LNCAP (cell line): ENCODE results near the gene DNAH7.

Experiments
- TF ChIP-seq, protein P1 (sequence below): fragments of 450-650 bp; IDR thresholded peaks from 2 replicates; pipeline ENCODE4 v1.5.1; 2017; ENCODE audit warnings: mild to moderate bottlenecking

DNAH7 gene

DNA sequence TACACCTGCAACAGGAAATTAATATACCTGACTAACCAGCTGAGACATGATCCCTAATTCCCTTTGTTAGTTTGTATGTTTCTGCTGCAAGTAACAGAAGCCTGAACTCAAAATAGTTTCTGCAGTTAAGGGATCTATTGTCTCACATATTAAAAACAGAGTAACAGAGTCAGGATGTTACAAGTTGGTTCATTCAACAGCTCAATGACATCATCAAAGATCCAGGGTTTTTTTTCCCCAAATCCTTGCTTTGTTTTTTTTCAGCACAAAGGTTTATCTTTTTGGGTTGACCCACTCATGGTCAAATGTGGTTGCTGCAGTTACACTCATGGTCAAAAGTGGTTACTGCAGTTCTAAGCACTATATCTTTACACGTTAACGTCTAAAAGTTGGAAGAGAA, 35.0 kb upstream of the DNAH7 start:
- TF ChIP-seq, protein P1, sequence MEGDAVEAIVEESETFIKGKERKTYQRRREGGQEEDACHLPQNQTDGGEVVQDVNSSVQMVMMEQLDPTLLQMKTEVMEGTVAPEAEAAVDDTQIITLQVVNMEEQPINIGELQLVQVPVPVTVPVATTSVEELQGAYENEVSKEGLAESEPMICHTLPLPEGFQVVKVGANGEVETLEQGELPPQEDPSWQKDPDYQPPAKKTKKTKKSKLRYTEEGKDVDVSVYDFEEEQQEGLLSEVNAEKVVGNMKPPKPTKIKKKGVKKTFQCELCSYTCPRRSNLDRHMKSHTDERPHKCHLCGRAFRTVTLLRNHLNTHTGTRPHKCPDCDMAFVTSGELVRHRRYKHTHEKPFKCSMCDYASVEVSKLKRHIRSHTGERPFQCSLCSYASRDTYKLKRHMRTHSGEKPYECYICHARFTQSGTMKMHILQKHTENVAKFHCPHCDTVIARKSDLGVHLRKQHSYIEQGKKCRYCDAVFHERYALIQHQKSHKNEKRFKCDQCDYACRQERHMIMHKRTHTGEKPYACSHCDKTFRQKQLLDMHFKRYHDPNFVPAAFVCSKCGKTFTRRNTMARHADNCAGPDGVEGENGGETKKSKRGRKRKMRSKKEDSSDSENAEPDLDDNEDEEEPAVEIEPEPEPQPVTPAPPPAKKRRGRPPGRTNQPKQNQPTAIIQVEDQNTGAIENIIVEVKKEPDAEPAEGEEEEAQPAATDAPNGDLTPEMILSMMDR: no peak

DNA sequence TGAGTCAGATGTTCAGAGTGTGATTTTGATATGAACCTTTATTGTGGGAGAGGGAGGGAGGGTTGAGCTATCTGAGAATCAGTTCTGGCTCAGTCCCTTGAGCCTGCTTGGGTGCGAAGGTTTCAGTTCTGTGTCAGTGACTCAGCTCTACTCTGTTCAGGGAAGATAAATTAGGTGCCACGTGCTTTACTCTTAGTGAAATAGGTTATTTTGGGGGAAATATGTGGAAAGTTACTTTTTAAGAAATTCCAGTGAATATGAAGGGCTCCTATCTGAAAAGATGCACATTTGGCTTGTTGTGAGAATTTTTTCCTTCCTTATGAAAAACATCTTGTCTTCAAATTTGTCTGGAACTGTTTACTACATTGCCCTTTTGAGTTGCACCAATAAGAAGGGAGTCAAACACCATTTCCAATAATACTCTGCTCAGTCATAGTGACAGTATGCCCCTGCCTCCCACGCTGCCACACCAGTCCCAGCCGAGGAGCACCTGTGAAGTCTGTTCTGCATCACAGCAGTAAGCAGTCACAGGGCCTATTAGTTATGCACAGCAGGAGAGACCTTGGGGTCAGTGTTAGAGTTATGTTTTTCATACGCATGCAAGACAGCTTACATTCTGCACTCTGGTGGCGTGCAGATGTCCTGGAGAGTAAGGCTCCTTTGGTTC, 32.8 kb upstream of the DNAH7 start:
- TF ChIP-seq, protein P1: no peak

DNA sequence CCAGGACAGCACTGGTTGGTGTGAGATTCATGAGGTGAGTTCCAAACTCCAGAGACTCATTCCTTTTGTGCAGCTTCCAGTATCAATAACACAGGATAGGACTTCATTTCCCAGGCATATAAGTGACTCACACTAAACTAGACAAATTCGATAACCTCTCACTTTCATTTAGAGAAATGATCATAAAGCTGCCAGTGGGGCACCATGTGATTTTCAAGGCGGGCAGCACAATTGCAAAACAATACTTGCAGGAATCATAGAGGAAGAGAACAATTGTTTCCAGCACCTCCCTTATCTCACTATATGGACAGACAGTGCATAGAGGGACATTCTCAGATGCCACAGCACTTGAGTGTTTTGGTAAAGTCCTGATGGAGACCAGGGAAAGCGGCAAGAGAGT, 31.3 kb upstream of the DNAH7 start:
- TF ChIP-seq, protein P1: no peak

DNA sequence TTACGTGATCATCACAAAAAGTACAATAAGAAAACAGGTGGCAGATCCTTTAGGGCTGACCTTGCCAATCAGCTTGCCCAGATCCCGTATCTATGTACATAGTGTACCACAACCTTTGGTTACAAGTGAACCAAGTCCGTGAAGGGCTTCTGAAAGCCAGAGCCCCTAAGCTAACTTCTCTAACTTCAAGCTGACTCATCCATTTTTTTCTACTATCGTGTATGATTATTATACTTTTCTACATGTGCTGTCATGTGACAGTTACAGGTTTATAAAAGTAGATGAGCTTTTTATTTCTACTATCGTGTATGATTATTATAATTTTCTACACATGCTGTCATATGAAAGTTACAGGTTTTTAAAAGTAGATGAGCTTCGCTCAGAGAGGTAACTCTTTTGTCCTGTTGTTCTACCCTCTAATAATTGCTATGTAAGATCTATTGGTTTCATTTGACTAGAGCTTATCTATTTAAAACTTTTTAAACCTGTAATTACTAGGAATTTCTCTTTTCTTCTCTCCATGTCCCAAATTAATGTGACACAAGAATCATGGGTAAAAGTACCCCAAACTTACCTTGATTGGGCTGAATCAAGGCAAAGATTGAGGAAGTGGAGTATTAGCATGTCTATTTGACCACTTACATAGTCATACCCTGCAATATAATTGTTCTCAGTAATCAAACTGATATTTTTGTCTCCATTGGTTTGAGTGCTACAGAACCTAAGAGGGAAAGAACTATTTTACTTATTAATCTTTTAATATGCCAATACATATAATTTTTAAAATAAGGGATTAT, 29.4 kb upstream of the DNAH7 start:
- TF ChIP-seq, protein P1: no peak

DNA sequence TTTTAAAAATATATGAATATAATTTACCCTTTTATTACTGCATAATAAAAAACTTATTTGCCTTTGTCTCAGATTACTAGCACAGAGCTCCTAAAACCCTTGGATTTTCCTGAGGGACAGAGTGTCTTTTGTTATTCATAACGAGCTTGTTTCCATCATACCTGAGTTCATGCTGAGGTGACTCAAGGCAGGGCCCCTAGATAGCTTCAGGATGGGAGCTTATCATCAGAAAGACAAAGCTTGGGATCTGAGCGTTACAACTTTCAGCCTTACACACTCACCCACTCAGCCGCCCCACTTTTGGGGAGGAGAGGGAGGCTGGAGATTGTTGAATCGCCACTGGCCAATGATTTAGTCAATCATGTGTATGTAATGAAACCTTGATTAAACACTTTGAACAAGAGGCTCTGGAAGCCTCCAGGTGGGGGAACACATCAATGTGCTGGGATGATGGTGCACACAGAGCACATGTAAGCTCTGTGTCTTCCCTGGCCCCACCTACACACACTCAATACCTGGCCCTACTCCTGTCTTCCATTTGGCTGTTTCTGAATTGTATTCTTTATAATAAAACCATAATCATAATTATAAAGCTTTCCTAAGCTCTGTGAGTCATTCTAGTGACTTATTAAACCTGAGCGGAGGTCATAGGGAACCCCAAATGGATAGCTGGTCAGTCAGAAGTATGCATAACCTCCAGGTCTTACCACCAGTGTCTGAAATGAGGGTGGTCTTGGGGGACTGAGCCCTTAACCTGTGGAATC, 28.5 kb upstream of the DNAH7 start:
- TF ChIP-seq, protein P1: no peak

DNA sequence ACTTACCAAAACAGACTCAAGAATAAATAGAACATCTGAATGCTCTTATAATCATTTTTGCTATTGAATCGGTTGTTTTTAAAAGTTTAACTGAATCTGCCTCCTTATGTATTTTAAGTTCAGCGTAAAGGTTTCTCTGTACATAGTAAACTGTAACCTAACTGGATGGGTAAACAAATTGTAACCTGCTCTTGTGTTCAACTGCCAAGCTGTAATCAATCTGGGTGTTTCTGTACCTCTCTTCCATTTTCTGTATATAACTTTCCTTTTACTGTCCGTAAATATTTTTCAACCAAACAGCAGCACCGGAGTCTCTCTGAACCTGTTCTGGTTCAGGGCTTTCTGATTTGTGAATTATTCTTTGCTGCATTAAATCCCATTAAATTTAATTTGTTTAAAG, 27.6 kb upstream of the DNAH7 start:
- TF ChIP-seq, protein P1: no peak

DNA sequence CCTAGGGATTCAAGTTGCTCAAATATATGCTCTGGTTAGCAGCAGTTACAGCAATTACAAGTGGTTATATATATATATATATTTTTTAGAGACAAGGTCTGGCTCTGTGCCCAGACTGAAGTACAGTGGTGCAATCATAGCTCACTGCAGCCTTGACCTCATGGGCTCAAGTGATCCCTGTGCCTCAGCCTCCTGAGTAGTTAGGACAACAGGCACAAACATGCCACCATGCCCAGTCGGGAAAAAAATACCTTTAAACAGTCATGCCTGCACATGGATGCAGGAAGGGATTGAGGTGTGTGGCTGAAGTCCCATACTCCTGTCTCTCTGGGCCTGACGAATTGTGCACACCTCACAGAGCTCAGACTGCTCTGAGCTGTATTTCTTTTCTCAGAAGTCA, 19.6 kb upstream of the DNAH7 start:
- TF ChIP-seq, protein P1: no peak
